Measurements from ENCODE around the gene TAS1R3.

GRCh38 chr1:1296070-1297061 lies 34.7 kb upstream of the TAS1R3 start:
- TF ChIP-seq CTCF (IDR thresholded peaks at IDR 0.05; ENCODE audit: insufficient read depth, low read length, poor library complexity, severe bottlenecking) (no peak), EZH2phosphoT487 (conservative IDR thresholded peaks at IDR 0.05; ENCODE audit: low read length) (no peak)

All from SU-DHL-6 (cell line).